ENCODE measurements around the gene GSAP.

- TF ChIP-seq CTCF (IDR thresholded peaks at IDR 0.05 in 8 of 11, conservative IDR thresholded peaks at IDR 0.05 in 3 of 11) (no peak), POLR2A (IDR thresholded peaks at IDR 0.05) (no peak), POLR2AphosphoS5 (IDR thresholded peaks at IDR 0.05) (no peak)
Measured at GRCh38 chr7:77420438-77420837, 4.3 kb upstream of the GSAP start.
